NCI-H187 (cell line): ENCODE data around the gene LRFN2.

Experiments used
- DNase-seq, 2 experiments: peaks; one replicate each; lab custom pipeline; 2025; lab: John Stamatoyannopoulos, UW

LRFN2 gene

GRCh38 chr6:40586369-40587201 lies 579 bp downstream of the LRFN2 start:
- no peak for DNase-seq

DNA sequence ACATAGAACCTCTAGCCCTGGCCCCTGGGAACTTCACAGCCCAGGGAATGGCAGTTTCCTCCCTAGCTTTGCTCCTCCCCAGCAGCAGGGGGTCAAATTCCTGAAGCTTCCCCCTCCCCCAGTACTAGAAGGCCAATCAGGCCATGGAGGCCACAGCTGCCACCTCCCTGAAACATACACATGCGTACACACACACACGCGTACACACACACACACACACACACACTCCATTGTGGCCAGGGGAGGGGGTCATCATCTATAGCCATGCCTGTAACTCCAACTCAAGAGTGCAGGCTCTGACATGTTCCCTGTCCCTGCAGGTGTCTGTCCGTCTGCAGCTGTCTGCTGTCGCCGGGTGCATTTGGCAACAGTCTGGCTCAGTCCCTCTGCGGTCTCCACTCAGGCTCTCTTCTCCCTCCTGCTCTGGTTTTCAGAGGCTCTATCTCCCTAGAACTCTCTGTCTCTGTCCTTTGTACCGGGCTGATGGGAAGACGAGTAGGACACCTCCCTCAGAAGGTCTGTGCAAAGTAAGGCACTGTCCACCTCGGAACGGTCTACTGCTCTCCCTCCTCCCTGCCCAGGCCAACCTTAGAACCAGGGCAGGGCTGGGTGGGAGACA lies 1.4 kb downstream of the LRFN2 start:
- peak; percentile 31 to 67 for DNase-seq

- DNase-seq = no peak
Observed at GRCh38 chr6:40585223-40585622, 1.9 kb downstream of the LRFN2 start.

DNA sequence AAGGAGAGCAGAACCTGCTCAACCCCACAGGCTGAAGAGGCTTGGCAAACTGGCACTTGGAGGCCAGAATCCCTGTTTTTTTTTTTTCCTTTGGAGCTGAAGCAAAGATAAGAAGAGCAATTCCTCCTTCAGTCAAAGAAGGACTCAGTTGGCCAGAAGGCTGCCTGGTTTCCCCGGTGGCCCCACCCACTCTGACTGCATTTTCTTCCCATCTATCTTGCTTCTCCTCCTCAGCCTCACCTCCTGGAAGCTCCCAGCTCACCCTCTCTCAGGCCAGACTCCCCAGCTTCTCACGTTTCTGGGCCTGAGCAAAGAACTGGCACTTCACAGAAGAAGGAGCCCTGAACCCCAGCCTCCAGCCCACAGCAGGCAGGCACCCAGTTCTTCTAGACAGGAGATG lies 2.4 kb downstream of the LRFN2 start:
- DNase-seq = no peak

GRCh38 chr6:40583709-40584108 lies 3.5 kb downstream of the LRFN2 start:
- no peak for DNase-seq

DNA sequence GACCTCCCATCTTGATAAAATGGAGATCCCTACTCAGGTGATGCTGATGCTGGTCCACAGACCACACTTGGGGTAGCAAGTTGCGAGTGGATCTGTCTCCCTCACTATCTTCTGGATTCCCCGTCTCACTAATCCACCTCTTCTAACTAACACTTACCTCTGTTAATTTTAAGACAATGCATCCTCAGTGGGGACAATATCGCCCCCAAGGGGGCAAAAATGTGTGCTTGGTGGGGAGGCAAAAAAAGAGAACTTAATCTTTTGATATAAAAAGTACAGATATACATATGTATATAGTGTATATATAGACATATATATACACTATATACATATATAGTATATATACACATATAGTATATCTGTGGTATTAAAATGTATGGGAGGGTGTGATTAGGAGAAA lies 4.3 kb downstream of the LRFN2 start:
- no peak for DNase-seq

DNA sequence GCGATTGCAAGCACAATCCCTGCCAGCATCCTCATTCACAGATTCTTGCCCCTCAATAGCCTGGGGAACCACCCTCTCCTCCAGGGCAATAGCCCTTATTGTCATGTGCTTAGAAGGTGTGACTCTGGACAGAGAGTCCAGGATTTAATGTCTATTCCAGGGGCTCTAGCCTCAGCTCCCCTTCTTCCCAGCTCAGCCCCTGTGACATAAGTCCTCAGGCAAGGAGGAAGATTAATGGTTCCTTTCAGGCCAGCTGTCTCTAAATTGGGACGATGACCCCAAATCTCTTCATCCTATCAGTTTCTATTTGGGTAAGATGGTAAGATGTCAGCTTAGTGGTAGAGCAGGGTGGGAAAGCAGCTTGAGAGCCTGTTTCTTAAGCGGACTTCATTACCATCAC lies 8.1 kb downstream of the LRFN2 start:
- DNase-seq = no peak

GRCh38 chr6:40577672-40578071 lies 9.5 kb downstream of the LRFN2 start:
- no peak for DNase-seq

GRCh38 chr6:40573221-40573620 lies 13.9 kb downstream of the LRFN2 start:
- no peak for DNase-seq

- no peak for DNase-seq
Observed at GRCh38 chr6:40569162-40569910, 17.8 kb downstream of the LRFN2 start.

- no peak for DNase-seq
Observed at GRCh38 chr6:40568062-40568708, 19.0 kb downstream of the LRFN2 start.

DNA sequence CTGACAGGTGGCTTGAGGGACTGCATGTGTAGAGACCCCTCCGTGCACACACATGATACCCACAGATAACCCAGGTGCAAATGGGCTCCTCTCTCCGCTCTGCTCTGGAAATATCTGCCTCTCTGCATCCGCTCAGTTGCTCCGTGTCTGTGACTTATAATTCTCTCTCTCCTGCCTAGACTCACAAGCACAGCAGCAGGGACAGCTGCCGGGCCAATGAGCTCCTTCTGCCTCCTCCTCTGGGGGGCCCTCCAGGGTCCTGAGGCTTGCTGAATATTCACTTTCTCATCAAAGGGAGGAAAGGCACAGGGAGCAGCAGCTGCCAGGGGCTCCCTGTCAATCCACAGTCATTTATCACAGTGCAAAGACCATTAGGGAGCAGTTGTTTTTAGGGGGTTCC lies 24.1 kb downstream of the LRFN2 start:
- no peak for DNase-seq

GRCh38 chr6:40559056-40559455 lies 28.1 kb downstream of the LRFN2 start:
- DNase-seq = no peak

GRCh38 chr6:40558102-40558501 lies 29.1 kb downstream of the LRFN2 start:
- no peak for DNase-seq

GRCh38 chr6:40556881-40557280 lies 30.3 kb downstream of the LRFN2 start:
- DNase-seq = no peak

- no peak for DNase-seq
Observed at GRCh38 chr6:40556023-40556422, 31.1 kb downstream of the LRFN2 start.

DNA sequence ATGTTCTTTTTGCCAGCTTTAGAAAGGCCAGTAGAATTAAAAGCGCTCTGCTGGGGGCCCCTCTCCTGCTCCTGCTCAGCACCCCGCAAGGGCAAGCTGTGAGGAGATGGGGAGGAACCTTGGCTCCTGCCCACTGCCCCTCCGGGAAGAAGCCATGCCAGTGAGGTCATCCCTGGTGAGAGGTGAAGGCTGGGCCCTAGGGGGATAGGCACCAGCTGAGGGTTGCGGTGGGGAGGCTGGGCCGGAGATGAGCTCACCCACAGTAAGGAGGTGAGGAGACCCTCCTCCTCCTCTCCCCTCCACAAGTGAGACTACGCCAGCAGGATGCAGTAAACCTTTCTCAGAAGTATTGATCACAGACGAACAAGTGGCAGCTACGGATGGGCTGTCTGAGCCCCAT lies 32.1 kb downstream of the LRFN2 start:
- no peak for DNase-seq

- DNase-seq = no peak
Observed at GRCh38 chr6:40552941-40553340, 34.2 kb downstream of the LRFN2 start.

- no peak for DNase-seq
Observed at GRCh38 chr6:40551966-40552505, 35.1 kb downstream of the LRFN2 start.

DNA sequence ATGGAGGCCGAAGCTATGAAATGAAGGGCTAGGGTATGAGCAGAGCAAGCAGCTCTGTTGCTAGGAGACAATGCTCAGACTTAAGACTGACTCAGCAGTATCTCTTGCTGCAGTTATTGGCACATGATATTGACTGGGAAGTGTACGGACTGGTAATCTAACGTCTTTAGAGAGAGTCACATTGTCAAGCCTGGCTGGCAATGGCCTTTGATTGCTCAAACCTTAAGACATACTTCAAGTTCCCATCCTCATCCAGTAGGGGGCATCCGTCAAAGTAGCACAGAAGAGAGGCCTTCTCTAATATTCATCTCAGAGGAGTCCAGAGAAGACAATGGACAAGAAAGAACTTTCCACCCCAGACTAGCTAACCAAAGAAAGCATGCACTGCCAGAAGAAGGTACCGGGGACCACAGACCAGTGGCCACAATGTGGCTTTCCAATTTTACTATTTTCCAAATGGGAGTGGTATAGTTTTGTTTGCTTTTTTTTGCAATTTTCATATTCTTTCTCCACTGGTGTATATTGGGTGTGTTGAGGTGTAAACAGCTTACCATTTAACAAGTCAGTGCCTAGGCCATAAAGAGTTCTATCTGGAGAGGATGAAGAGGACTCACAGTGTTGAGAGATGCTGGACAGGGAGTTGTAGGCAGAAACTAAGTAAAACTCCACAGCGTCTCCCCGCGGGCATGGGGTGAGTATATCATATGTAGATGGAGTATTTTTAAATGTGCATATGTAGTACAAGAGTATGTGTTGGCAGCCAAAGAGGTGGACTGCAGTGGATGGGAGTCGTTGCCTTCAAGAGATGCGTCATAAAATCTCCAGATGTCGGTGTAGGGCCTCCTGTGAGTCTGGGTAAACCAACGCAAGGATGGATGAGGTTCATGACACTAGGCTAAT lies 36.7 kb downstream of the LRFN2 start:
- DNase-seq = peak; percentile 5 to 35

GRCh38 chr6:40545954-40546353 lies 41.2 kb downstream of the LRFN2 start:
- DNase-seq = no peak
